OCI-LY3 (cell line): ENCODE data around the gene LPP.

Experiments
- H2AFZ ChIP-seq: fragments of 200-600, 300-600 bp; shearing (Covaris generic); 2 replicates; pipeline ENCODE4 v1.6.0; 2014; ENCODE audit warnings: antibody characterized with exemption, low read depth, low read length
- H3K27ac ChIP-seq: fragments of 200-600, 300-600 bp; sonication (generic); 2 replicates; pipeline ENCODE4 v1.5.1; 2014; ENCODE audit warnings: mild to moderate bottlenecking, low read length, moderate library complexity, mixed read lengths
- H3K27me3 ChIP-seq: fragments of 200-600, 300-600 bp; sonication (generic); 2 replicates; pipeline ENCODE4 v1.6.1; 2014; ENCODE audit warnings: low read depth, low read length, mixed read lengths
- H3K36me3 ChIP-seq: fragments of 200-600, 300-600 bp; sonication (generic); replicated peaks from 2 replicates; pipeline ENCODE3; 2014; ENCODE audit warnings: low read depth, low read length, mixed read lengths
- H3K4me1 ChIP-seq: fragments of 300-600, 200-600 bp; sonication (generic); 2 replicates; pipeline ENCODE4 v1.6.1; 2014; ENCODE audit warnings: low read length, mixed read lengths
- H3K4me2 ChIP-seq: fragments of 200-600, 300-600 bp; sonication (generic); 2 replicates; pipeline ENCODE4 v1.6.1; 2014; ENCODE audit warnings: low read length, mixed read lengths
- H3K4me3 ChIP-seq: fragments of 300-600, 200-600 bp; sonication (generic); 2 replicates; pipeline ENCODE4 v1.5.1; 2014; ENCODE audit warnings: antibody characterized with exemption, mild to moderate bottlenecking, low read length, moderate library complexity
- H3K79me2 ChIP-seq: fragments of 300-600, 200-600 bp; shearing (Covaris generic); 2 replicates; pipeline ENCODE4 v1.6.1; 2014; ENCODE audit warnings: mild to moderate bottlenecking, low read length, mixed read lengths
- H3K9ac ChIP-seq: fragments of 300-600, 200-600 bp; shearing (Covaris generic); 2 replicates; pipeline ENCODE4 v1.6.0; 2014; ENCODE audit warnings: mild to moderate bottlenecking, low read length, moderate library complexity
- H3K9me3 ChIP-seq: fragments of 200-600, 300-600 bp; shearing (Covaris generic); 2 replicates; pipeline ENCODE4 v1.6.1; 2014; ENCODE audit warnings: low read length, mixed read lengths; ENCODE audit not compliant: insufficient read depth
- H4K20me1 ChIP-seq: fragments of 200-600, 300-600 bp; sonication (generic); 2 replicates; pipeline ENCODE4 v1.6.1; 2016; ENCODE audit warnings: low read length, mixed read lengths; ENCODE audit not compliant: insufficient read depth
- CTCF ChIP-seq: fragments of 200-600, 300-600 bp; sonication (generic); IDR thresholded peaks from 2 replicates; pipeline ENCODE4 v1.5.1; 2014; ENCODE audit warnings: antibody characterized with exemption, low read length, low read depth
- EZH2phosphoT487 ChIP-seq: fragments of 200-600 bp; shearing (Covaris generic); IDR thresholded peaks from 2 replicates; pipeline ENCODE4 v1.6.1; 2018; ENCODE audit warnings: antibody characterized with exemption, mixed run types, low read depth

The LPP gene

GRCh38 chr3:188471723-188472122 is 317.8 kb downstream of the LPP start:
- no peak overlapping the region for H3K4me3 ChIP-seq
- H3K79me2 ChIP-seq, result no peaks in the 10 kb centered on the region

GRCh38 chr3:188472336-188472735 is 318.4 kb downstream of the LPP start:
- H3K27me3 ChIP-seq, result no peaks in the 10 kb centered on the region
- H3K4me3 ChIP-seq, result no peak overlapping the region
- H4K20me1 ChIP-seq, result no peaks in the 10 kb centered on the region
- H3K27ac ChIP-seq, result no peak overlapping the region
- no peak for TF ChIP-seq CTCF
- H3K4me2 ChIP-seq, result no peak overlapping the region
- no peak overlapping the region for H3K9ac ChIP-seq
- no peaks in the 10 kb centered on the region for H3K4me1 ChIP-seq
- H3K9me3 ChIP-seq, result no peaks in the 10 kb centered on the region
- no peak overlapping the region for H2AFZ ChIP-seq
- H3K36me3 ChIP-seq, result no peaks in the 10 kb centered on the region
- H3K79me2 ChIP-seq, result no peaks in the 10 kb centered on the region

More at GRCh38 chr3:188471723-188472122, 317.8 kb downstream of the LPP start:
- H3K27me3 ChIP-seq, result no peaks in the 10 kb centered on the region
- no peak overlapping the region for H2AFZ ChIP-seq
- H3K9me3 ChIP-seq, result no peaks in the 10 kb centered on the region
- TF ChIP-seq EZH2phosphoT487 (no peak), CTCF (no peak)
- H3K9ac ChIP-seq, result no peak overlapping the region
- no peaks in the 10 kb centered on the region for H3K36me3 ChIP-seq
- no peak overlapping the region for H3K27ac ChIP-seq
- no peak overlapping the region for H3K4me2 ChIP-seq
- no peaks in the 10 kb centered on the region for H3K4me1 ChIP-seq
- H4K20me1 ChIP-seq, result no peaks in the 10 kb centered on the region

GRCh38 chr3:188473045-188473444 is 319.1 kb downstream of the LPP start:
- Histone ChIP-seq H3K27ac (no peak overlapping the region), H2AFZ (no peak overlapping the region), H3K4me3 (no peak overlapping the region), H3K4me1 (no peaks in the 10 kb centered on the region), H3K9ac (no peak overlapping the region), H3K4me2 (no peak overlapping the region), H4K20me1 (no peaks in the 10 kb centered on the region), H3K79me2 (no peaks in the 10 kb centered on the region), H3K9me3 (no peaks in the 10 kb centered on the region), H3K36me3 (no peaks in the 10 kb centered on the region), H3K27me3 (no peaks in the 10 kb centered on the region)
- TF ChIP-seq CTCF, result no peak
- no peak for TF ChIP-seq EZH2phosphoT487

- Histone ChIP-seq H3K4me2 (no peak overlapping the region), H4K20me1 (no peaks in the 10 kb centered on the region), H2AFZ (no peak overlapping the region), H3K4me3 (no peak overlapping the region), H3K27me3 (no peaks in the 10 kb centered on the region), H3K9ac (no peak overlapping the region), H3K27ac (no peak overlapping the region), H3K36me3 (no peaks in the 10 kb centered on the region), H3K4me1 (no peaks in the 10 kb centered on the region), H3K79me2 (no peaks in the 10 kb centered on the region), H3K9me3 (no peaks in the 10 kb centered on the region)
- TF ChIP-seq EZH2phosphoT487 (no peak), CTCF (no peak)
Observed at GRCh38 chr3:188473591-188474288, 319.8 kb downstream of the LPP start.
